IMR-90 (cell line): Measurements from ENCODE around the gene SLC44A1. TPM values are rescaled to one million over a fixed set of nuclear protein-coding genes. Genes with fewer than 3 reads are reported as not detected.
A peak's percentile ranks its signal among the peaks of the same experiment; 100 is the strongest.

Experiments
- ATAC-seq: fragments of 200-7000 bp; cut with Tn5 transposase; 2 replicates; pipeline ENCODE4 v1.9.1; 2020; ENCODE audit warnings: low read depth, mild to moderate bottlenecking, moderate library complexity
- BruUV-seq: library from RNA; stranded (reverse); fragments of 400-500 nt; replicated peaks from 2 replicates; lab custom pipeline; 2021; lab: Mats Ljungman, UMichigan
- CTCF ChIA-PET: fragments of 300-600 bp; formaldehyde crosslinking; extraction: SDS; loops from one replicate; lab custom pipeline; 2021; ENCODE audit warnings: antibody characterized with exemption; lab: Yijun Ruan, JAX
- POLR2A ChIA-PET: fragments of 300-600 bp; sonication (Branson Sonifier 250); formaldehyde crosslinking; loops from one replicate; lab custom pipeline; 2022; ENCODE audit warnings: antibody characterized with exemption; ENCODE audit not compliant: unreplicated experiment; lab: Charles Lee
- DNase-seq: peaks from one replicate; pipeline ENCODE4 v3.0.0; 2013
- H2AFZ ChIP-seq: replicated peaks from 2 replicates; pipeline ENCODE3; 2013; ENCODE audit warnings: low read length, mild to moderate bottlenecking; ENCODE audit not compliant: poor library complexity
- H2AK5ac ChIP-seq: 2 replicates; pipeline ENCODE4 v1.6.1; 2013; ENCODE audit warnings: low read depth, low read length, inconsistent platforms
- H2AK9ac ChIP-seq: replicated peaks from 2 replicates; pipeline ENCODE3; 2013; ENCODE audit warnings: mild to moderate bottlenecking, low read depth, low read length, moderate library complexity; ENCODE audit not compliant: poor library complexity
- H2BK120ac ChIP-seq: 2 replicates; pipeline ENCODE4 v1.6.1; 2013; ENCODE audit warnings: low read depth, low read length, inconsistent platforms
- H2BK15ac ChIP-seq: 3 replicates; pipeline ENCODE4 v1.6.1; 2013; ENCODE audit warnings: low read depth, low read length, inconsistent platforms
- H2BK20ac ChIP-seq: 2 replicates; pipeline ENCODE4 v1.6.1; 2013; ENCODE audit warnings: low read depth, mild to moderate bottlenecking, inconsistent platforms, low read length, moderate library complexity
- H2BK5ac ChIP-seq: 2 replicates; pipeline ENCODE4 v1.6.1; 2013; ENCODE audit warnings: mild to moderate bottlenecking, low read depth, low read length, inconsistent platforms; ENCODE audit not compliant: poor library complexity, severe bottlenecking
- H3K14ac ChIP-seq: replicated peaks from 2 replicates; pipeline ENCODE4 v1.6.1; 2013; ENCODE audit warnings: low read depth, low read length, inconsistent platforms
- H3K18ac ChIP-seq: 2 replicates; pipeline ENCODE4 v1.6.1; 2013; ENCODE audit warnings: low read depth, low read length, control low read depth
- H3K23ac ChIP-seq: 2 replicates; pipeline ENCODE4 v1.6.1; 2013; ENCODE audit warnings: low read depth, low read length, inconsistent platforms
- H3K27ac ChIP-seq: 2 replicates; pipeline ENCODE4 v1.5.1; 2013; ENCODE audit warnings: mild to moderate bottlenecking, control low read depth, low read length; ENCODE audit not compliant: insufficient read depth
- H3K27me3 ChIP-seq: 2 replicates; pipeline ENCODE4 v1.6.1; 2013; ENCODE audit warnings: low read length; ENCODE audit not compliant: control insufficient read depth, insufficient read depth
- H3K36me3 ChIP-seq: 2 replicates; pipeline ENCODE4 v1.6.1; 2013; ENCODE audit warnings: low read length, mixed read lengths; ENCODE audit not compliant: control insufficient read depth, insufficient read depth
- H3K4ac ChIP-seq: 2 replicates; pipeline ENCODE4 v1.6.1; 2013; ENCODE audit warnings: low read depth, low read length, inconsistent platforms
- H3K4me1 ChIP-seq: 2 replicates; pipeline ENCODE4 v1.6.1; 2013; ENCODE audit warnings: low read length, mixed read lengths; ENCODE audit not compliant: control insufficient read depth, insufficient read depth
- H3K4me2 ChIP-seq: 2 replicates; pipeline ENCODE4 v1.6.1; 2013; ENCODE audit warnings: low read depth, mild to moderate bottlenecking, control low read depth, low read length, moderate library complexity
- H3K4me3 ChIP-seq: 2 replicates; pipeline ENCODE4 v1.5.1; 2013; ENCODE audit warnings: low read depth, mild to moderate bottlenecking, control low read depth, low read length, moderate library complexity; ENCODE audit not compliant: insufficient read depth
- H3K56ac ChIP-seq: 2 replicates; pipeline ENCODE4 v1.6.1; 2013; ENCODE audit warnings: low read length, inconsistent platforms; ENCODE audit not compliant: insufficient read depth; ENCODE audit errors: extremely low read depth
- H3K79me1 ChIP-seq, 2 experiments: 2 replicates each; pipeline ENCODE4 v1.6.1; 2013; ENCODE audit warnings: low read length in 2 of 2, inconsistent platforms in 1 of 2, low read depth in 1 of 2
- H3K9ac ChIP-seq: 2 replicates; pipeline ENCODE4 v1.6.1; 2013; ENCODE audit warnings: low read depth, low read length, control low read depth
- H3K9me1 ChIP-seq: 2 replicates; pipeline ENCODE4 v1.6.1; 2013; ENCODE audit warnings: low read length, inconsistent platforms; ENCODE audit not compliant: insufficient read depth
- H3K9me3 ChIP-seq: 2 replicates; pipeline ENCODE4 v1.6.1; 2013; ENCODE audit warnings: low read length; ENCODE audit not compliant: control insufficient read depth, insufficient read depth
- H4K20me1 ChIP-seq: 2 replicates; pipeline ENCODE4 v1.6.1; 2013; ENCODE audit warnings: low read length, inconsistent platforms; ENCODE audit not compliant: insufficient read depth
- H4K5ac ChIP-seq: 2 replicates; pipeline ENCODE4 v1.6.1; 2013; ENCODE audit warnings: mild to moderate bottlenecking, low read depth, low read length, control low read depth
- H4K8ac ChIP-seq, 2 experiments: 2 replicates each; pipeline ENCODE4 v1.6.1; 2013; ENCODE audit warnings: low read depth in 2 of 2, low read length in 2 of 2, control low read depth in 1 of 2, inconsistent platforms in 1 of 2
- H4K91ac ChIP-seq: 2 replicates; pipeline ENCODE4 v1.6.1; 2013; ENCODE audit warnings: low read depth, low read length, inconsistent platforms; ENCODE audit not compliant: insufficient read depth
- BHLHE40 ChIP-seq: fragments of 150-350 bp; IDR thresholded peaks from 2 replicates; pipeline ENCODE4 v1.6.1; 2016; ENCODE audit warnings: mild to moderate bottlenecking, low read depth, low read length
- CHD1 ChIP-seq: IDR thresholded peaks from 2 replicates; pipeline ENCODE4 v1.6.1; 2012; ENCODE audit warnings: low read depth, low read length, improper control_type of control experiment
- MAZ ChIP-seq: IDR thresholded peaks from 2 replicates; pipeline ENCODE4 v1.6.1; 2012; ENCODE audit warnings: low read depth, mild to moderate bottlenecking, low read length, improper control_type of control experiment, moderate library complexity, borderline replicate concordance
- MXI1 ChIP-seq: IDR thresholded peaks from 2 replicates; pipeline ENCODE4 v1.6.1; 2012; ENCODE audit warnings: low read depth, mild to moderate bottlenecking, low read length, moderate library complexity, borderline replicate concordance
- RAD21 ChIP-seq: IDR thresholded peaks from 2 replicates; pipeline ENCODE4 v1.6.1; 2012; ENCODE audit warnings: low read length, improper control_type of control experiment
- RFX5 ChIP-seq: IDR thresholded peaks from 2 replicates; pipeline ENCODE4 v1.8.0; 2012; ENCODE audit warnings: low read depth, mild to moderate bottlenecking, low read length, moderate library complexity
- USF2 ChIP-seq: fragments of 150-350 bp; IDR thresholded peaks from 2 replicates; pipeline ENCODE4 v1.6.1; 2017; ENCODE audit warnings: mild to moderate bottlenecking, antibody characterized with exemption, low read length, low read depth
- WGBS, 2 experiments: methylation state at CpG; one replicate each; pipeline versions ENCODE4 v1.1.5 to v1.1.7; 2013; ENCODE audit warnings: missing lambda C conversion rate in 2 of 2; ENCODE audit not compliant: insufficient read length in 1 of 2; ENCODE audit errors: extremely low coverage in 2 of 2; 5-methylcytosine and 5-hydroxymethylcytosine counted together
- dilution Hi-C: fragments of 300-500 bp; cut with HindIII; formaldehyde crosslinking; loops from one replicate; pipeline ENCODE4 v1.14.3; 2018; ENCODE audit warnings: low sequenced_read_pairs; ENCODE audit not compliant: unreplicated experiment
- in situ Hi-C: fragments of 300-500 bp; cut with MboI; formaldehyde crosslinking; loops from 3 replicates; pipeline ENCODE4 v1.14.3; 2019; ENCODE audit warnings: low sequenced_read_pairs, inconsistent platforms, mixed read lengths
- intact Hi-C: fragments of 100-400 bp; cut with micrococcal nuclease; formaldehyde crosslinking; loops from 2 replicates; pipeline ENCODE4 v1.10.0; 2022
- polyA plus RNA-seq, 3 experiments: library from polyadenylated mRNA; depleted of rRNA; stranded (reverse); fragments of >200 nt; gene quantifications; 2 replicates each; pipeline ENCODE4 v1.2.3, GENCODE V29; 2012; ENCODE audit warnings: low replicate concordance in 1 of 3
- total RNA-seq: library from RNA; depleted of rRNA; stranded (reverse); fragments of >200 nt; gene quantifications from 2 replicates; pipeline ENCODE4 v1.2.3, GENCODE V29; 2012

SLC44A1 gene
- total and polyA plus RNA-seq, 2 of the 4 experiments (the other 2 are of a cell fraction), result 5.2 to 21.7 TPM

GRCh38 chr9:105245891-105246161 lies 1.4 kb downstream of the SLC44A1 start:
- ChIA-PET CTCF (interaction anchor here (1.0 kb wide), 1 partner anchor 382 kb away, joined by 3 read pairs; no protein-coding TSS in a partner anchor), POLR2A (no interaction called here)
- Histone ChIP-seq H3K4me1 (no peaks in the 10 kb centered on the region; the same call in 1 of the 2 replicates), H4K8ac (no peak overlapping the region), H2BK120ac (no peak overlapping the region), H2AK5ac (no peak overlapping the region), H3K27me3 (no peaks in the 10 kb centered on the region), H3K23ac (0 out of 2 replicates have a peak overlapping the region, but pooled peaks have one; percentile 20), H3K36me3 (no peaks in the 10 kb centered on the region), H2AFZ (peak overlapping the region; percentile 97), H3K9me1 (no peaks in the 10 kb centered on the region), H3K14ac (no peak overlapping the region), H3K4me3 (peak overlapping the region; percentile 63), H4K91ac (no peak overlapping the region), H3K9ac (peak overlapping the region; percentile 33), H2BK15ac (no peak overlapping the region), H3K4ac (no peak overlapping the region), H4K20me1 (no peaks in the 10 kb centered on the region), H3K79me1 (peaks cover 0 to 10% of the 10 kb centered on the region in 2 experiments; a peak in 2 of 4 replicates), H3K9me3 (no peaks in the 10 kb centered on the region), H3K4me2 (peak overlapping the region; percentile 95), H4K5ac (no peak overlapping the region), H3K18ac (no peak overlapping the region), H3K56ac (no peak overlapping the region), H2BK20ac (no peak overlapping the region), H2AK9ac (no peak overlapping the region), H2BK5ac (no peak overlapping the region), H3K27ac (no peak overlapping the region)
- in situ Hi-C loops (loop anchor here (10.0 kb wide), 1 partner anchor 169 kb away; no protein-coding TSS in a partner anchor), intact Hi-C loops (loop anchor here (2.0 to 10.0 kb wide), 6 partner anchors 87 to 481 kb away; partner anchors contain the start of gene NIPSNAP3B), dilution Hi-C loops (no loop called here)
- DNase-seq (no peak), ATAC-seq (no peak)
- TF ChIP-seq BHLHE40 (no peak), USF2 (no peak), RFX5 (no peak), MXI1 (no peak), RAD21 (no peak), CHD1 (no peak), MAZ (no peak)
- no TSS peak for BruUV-seq
- WGBS, 2 experiments, result no CpG with 5 or more reads among the region's 4 CpGs
